Natural killer cell treated with Interleukin-12 subunit alpha and Interleukin-12 subunit beta and Interleukin-15 and Interleukin-18, amount 100 ng/mL, for 72 hours (primary cell): ENCODE data around the gene OR52I1. TPM values are rescaled to one million over a fixed set of nuclear protein-coding genes. Genes with fewer than 3 reads are reported as not detected.

Experiments used
- ATAC-seq, 2 donors: fragments of 150-1000 bp; cut with Tn5 transposase in 1 of 2; sonication (Bioruptor Pico), chemical (Tn5 transposase) in 1 of 2; 2 replicates each; pipeline ENCODE4 v1.10.0; 2021
- DNase-seq: peaks from one replicate; pipeline ENCODE4 v3.0.0; 2022; ENCODE audit warnings: low spot score
- H3K27ac Mint-ChIP-seq, 2 donors: 1 replicate in 1 of 2; 2 replicates in 1 of 2; pipeline ENCODE4 v1.8.0; 2022; ENCODE audit warnings: mixed read lengths in 2 of 2, mild to moderate bottlenecking in 1 of 2, moderate library complexity in 1 of 2
- H3K27me3 Mint-ChIP-seq, 2 donors: 1 replicate in 1 of 2; 2 replicates in 1 of 2; pipeline ENCODE4 v1.8.0; 2022; ENCODE audit warnings: mixed read lengths in 2 of 2
- H3K36me3 Mint-ChIP-seq: one replicate; pipeline ENCODE4 v1.8.0; 2022; ENCODE audit warnings: mixed read lengths
- H3K4me1 Mint-ChIP-seq, 2 donors: 1 replicate in 1 of 2; 2 replicates in 1 of 2; pipeline ENCODE4 v1.8.0; 2022; ENCODE audit warnings: low read depth in 2 of 2, mixed read lengths in 2 of 2, mild to moderate bottlenecking in 1 of 2
- H3K4me3 Mint-ChIP-seq: one replicate; pipeline ENCODE4 v1.8.0; 2022; ENCODE audit warnings: mixed read lengths
- H3K9me3 Mint-ChIP-seq: 2 replicates; pipeline ENCODE4 v1.8.0; 2022; ENCODE audit warnings: mixed read lengths
- total RNA-seq, 2 donors: library from RNA; stranded (reverse); gene quantifications; one replicate each; pipeline ENCODE4 v1.2.3, GENCODE V29; 2022

Gene OR52I1
- total RNA-seq, 2 donors from 2014 or later: not detected

GRCh38 chr11:4636962-4637661, 43.3 kb downstream of the OR52I1 start, which contains the start of gene OR51D1:
TSS of gene OR51D1 (plus strand) at chr11:4637477. CDS start at chr11:4639791, 2,314 bp downstream.
- H3K27me3 Mint-ChIP-seq: peaks cover 13 to 18% of the 10 kb centered on the region in 2 donors
- peak; percentile 80 to 87 for ATAC-seq
- H3K36me3 Mint-ChIP-seq: no peaks in the 10 kb centered on the region
- DNase-seq: peak; percentile 80
- no peaks in the 10 kb centered on the region for H3K4me1 Mint-ChIP-seq
- no peak within 1 kb of the TSS for H3K27ac Mint-ChIP-seq
- no peak within 1 kb of the TSS for H3K4me3 Mint-ChIP-seq
- no peaks in the 10 kb centered on the region for H3K9me3 Mint-ChIP-seq

- no peak overlapping the region for H3K4me3 Mint-ChIP-seq
- DNase-seq (no peak), ATAC-seq (no peak)
- no peak overlapping the region for H3K27ac Mint-ChIP-seq
- no peaks in the 10 kb centered on the region for H3K4me1 Mint-ChIP-seq
- no peaks in the 10 kb centered on the region for H3K9me3 Mint-ChIP-seq
- H3K36me3 Mint-ChIP-seq: no peaks in the 10 kb centered on the region
- H3K27me3 Mint-ChIP-seq: peaks cover 12 to 16% of the 10 kb centered on the region in 2 donors
Observed at GRCh38 chr11:4637662-4638047, 43.8 kb downstream of the OR52I1 start.

DNA sequence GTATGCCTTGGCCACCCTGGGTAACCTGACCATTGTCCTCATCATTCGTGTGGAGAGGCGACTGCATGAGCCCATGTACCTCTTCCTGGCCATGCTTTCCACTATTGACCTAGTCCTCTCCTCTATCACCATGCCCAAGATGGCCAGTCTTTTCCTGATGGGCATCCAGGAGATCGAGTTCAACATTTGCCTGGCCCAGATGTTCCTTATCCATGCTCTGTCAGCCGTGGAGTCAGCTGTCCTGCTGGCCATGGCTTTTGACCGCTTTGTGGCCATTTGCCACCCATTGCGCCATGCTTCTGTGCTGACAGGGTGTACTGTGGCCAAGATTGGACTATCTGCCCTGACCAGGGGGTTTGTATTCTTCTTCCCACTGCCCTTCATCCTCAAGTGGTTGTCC, 46.1 kb downstream of the OR52I1 start:
- Mint-ChIP-seq H3K4me3 (no peak overlapping the region), H3K4me1 (no peaks in the 10 kb centered on the region), H3K27me3 (peaks cover 19 to 32% of the 10 kb centered on the region in 2 donors), H3K9me3 (no peaks in the 10 kb centered on the region), H3K36me3 (no peaks in the 10 kb centered on the region), H3K27ac (no peak overlapping the region)
- DNase-seq: no peak
- ATAC-seq: no peak

GRCh38 chr11:4641501-4641900, 47.7 kb downstream of the OR52I1 start:
- no peaks in the 10 kb centered on the region for H3K36me3 Mint-ChIP-seq
- no peak overlapping the region for H3K27ac Mint-ChIP-seq
- DNase-seq (no peak), ATAC-seq (no peak)
- H3K9me3 Mint-ChIP-seq: no peaks in the 10 kb centered on the region
- H3K4me1 Mint-ChIP-seq: no peaks in the 10 kb centered on the region
- H3K4me3 Mint-ChIP-seq: no peak overlapping the region
- H3K27me3 Mint-ChIP-seq: peaks cover 20 to 38% of the 10 kb centered on the region in 2 donors

DNA sequence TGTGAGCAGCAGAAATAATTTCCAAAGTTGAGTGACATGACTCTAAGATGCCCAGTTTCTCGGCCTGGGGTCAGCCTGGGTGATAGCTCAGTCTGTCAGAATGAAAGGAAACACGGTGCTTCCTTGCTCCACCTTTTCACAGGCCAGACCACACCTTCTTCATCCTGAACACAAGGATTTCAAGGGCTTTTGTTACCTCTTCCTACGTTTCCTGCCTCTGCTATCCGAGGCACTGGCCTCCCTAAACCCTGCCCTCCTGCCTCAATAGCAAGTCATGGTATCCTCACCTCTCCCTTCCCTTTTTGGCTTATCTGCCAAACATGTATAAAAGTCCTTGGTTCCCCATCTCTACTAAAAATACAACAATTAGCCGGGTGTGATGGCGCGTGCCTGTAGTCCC, 48.2 kb downstream of the OR52I1 start:
- Mint-ChIP-seq H3K36me3 (no peaks in the 10 kb centered on the region), H3K27ac (no peak overlapping the region), H3K27me3 (peaks cover 20 to 38% of the 10 kb centered on the region in 2 donors), H3K4me1 (no peaks in the 10 kb centered on the region), H3K4me3 (no peak overlapping the region), H3K9me3 (no peaks in the 10 kb centered on the region)
- ATAC-seq: no peak
- DNase-seq: no peak

DNA sequence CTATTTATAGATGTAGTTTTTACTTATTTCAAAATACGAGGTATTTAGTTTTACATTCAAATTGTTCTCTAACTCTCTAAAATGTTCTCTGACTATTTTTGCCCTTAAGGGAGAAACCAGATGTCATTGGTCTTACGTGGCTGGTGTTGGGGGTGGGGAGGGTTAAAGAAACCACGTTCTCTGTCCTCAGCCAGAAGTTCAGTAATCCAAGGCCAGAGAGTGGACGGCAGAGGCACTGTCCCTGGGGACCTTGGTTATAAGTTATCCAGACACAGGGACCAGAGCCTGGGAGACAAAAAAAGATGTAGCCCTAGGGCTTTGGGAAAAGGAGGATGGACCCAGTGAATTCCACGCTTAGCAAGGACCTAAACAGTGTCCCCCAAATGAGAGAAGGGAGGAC, 49.2 kb downstream of the OR52I1 start:
- no peak overlapping the region for H3K4me3 Mint-ChIP-seq
- no peak for DNase-seq
- H3K27ac Mint-ChIP-seq: no peak overlapping the region
- peaks cover 20 to 38% of the 10 kb centered on the region in 2 donors for H3K27me3 Mint-ChIP-seq
- H3K9me3 Mint-ChIP-seq: no peaks in the 10 kb centered on the region
- no peaks in the 10 kb centered on the region for H3K36me3 Mint-ChIP-seq
- H3K4me1 Mint-ChIP-seq: no peaks in the 10 kb centered on the region
- ATAC-seq: no peak

- Mint-ChIP-seq H3K4me1 (no peaks in the 10 kb centered on the region), H3K27me3 (peaks cover 20 to 38% of the 10 kb centered on the region in 2 donors), H3K27ac (no peak within 1 kb of the TSS), H3K4me3 (no peak within 1 kb of the TSS), H3K36me3 (no peaks in the 10 kb centered on the region), H3K9me3 (no peaks in the 10 kb centered on the region)
- DNase-seq (no peak), ATAC-seq (peak in 1 of 2 donors; percentile 16)
Observed at GRCh38 chr11:4643682-4644081, 49.8 kb downstream of the OR52I1 start, which contains the start of gene OR51E1. TSS of gene OR51E1 (plus strand) at chr11:4643982. CDS start at chr11:4652527, 8,545 bp downstream.

GRCh38 chr11:4644233-4644632, 50.4 kb downstream of the OR52I1 start:
- ATAC-seq (peak in 1 of 2 donors; percentile 53), DNase-seq (no peak)
- H3K9me3 Mint-ChIP-seq: no peaks in the 10 kb centered on the region
- H3K4me1 Mint-ChIP-seq: no peaks in the 10 kb centered on the region
- no peaks in the 10 kb centered on the region for H3K36me3 Mint-ChIP-seq
- H3K27ac Mint-ChIP-seq: no peak overlapping the region
- no peak overlapping the region for H3K4me3 Mint-ChIP-seq
- peaks cover 23 to 43% of the 10 kb centered on the region in 2 donors for H3K27me3 Mint-ChIP-seq

Other genes starting within 250 kb of the OR52I1 start
- gene OR52B4, start 225.7 kb upstream of the OR52I1 start, total RNA-seq: not detected
- 10 to 100 TPM; 27.3 to 41.3 TPM for gene TRIM21, start 200.3 kb upstream of the OR52I1 start, total RNA-seq
- gene OR52K2, start 144.7 kb upstream of the OR52I1 start, total RNA-seq: not detected
- not detected for gene OR52K1, start 111.4 kb upstream of the OR52I1 start, total RNA-seq
- gene OR52M1, start 48.8 kb upstream of the OR52I1 start, total RNA-seq: not detected
- gene OR52I2, start 12.3 kb upstream of the OR52I1 start, total RNA-seq: not detected
- gene TRIM68, start 14.2 kb downstream of the OR52I1 start, total RNA-seq: 10 to 100 TPM; 12.6 to 15.3 TPM
- not detected for gene OR51D1, start 43.4 kb downstream of the OR52I1 start, total RNA-seq
- not detected for gene OR51E1, start 49.9 kb downstream of the OR52I1 start, total RNA-seq
- gene OR51E2, start 103.8 kb downstream of the OR52I1 start, total RNA-seq: not detected
- not detected for gene MMP26, start 110.7 kb downstream of the OR52I1 start, total RNA-seq
- gene OR51F1, start 175.9 kb downstream of the OR52I1 start, total RNA-seq: not detected
- gene OR52R1, start 210.3 kb downstream of the OR52I1 start, total RNA-seq: not detected
- not detected for gene OR51F2, start 227.3 kb downstream of the OR52I1 start, total RNA-seq